Loucy (cell line): ENCODE data around the gene ZC3H18.

Experiments
- H2AFZ ChIP-seq: fragments of 200-600 bp; sonication (generic); 2 replicates; pipeline ENCODE4 v1.6.0; 2016; ENCODE audit warnings: antibody characterized with exemption, mild to moderate bottlenecking, low read length, moderate library complexity
- H3F3A ChIP-seq: fragments of 200-600 bp; 2 replicates; pipeline ENCODE4 v1.6.0; 2016; ENCODE audit warnings: antibody characterized with exemption, low read depth, mild to moderate bottlenecking
- H3K27me3 ChIP-seq: fragments of 200-600 bp; sonication (generic); 2 replicates; pipeline ENCODE4 v1.6.1; 2014; ENCODE audit warnings: low read length, mild to moderate bottlenecking; ENCODE audit not compliant: insufficient read depth, poor library complexity, severe bottlenecking
- H3K36me3 ChIP-seq: fragments of 200-600 bp; sonication (generic); 2 replicates; pipeline ENCODE4 v1.6.1; 2016; ENCODE audit warnings: low read length; ENCODE audit not compliant: insufficient read depth
- H3K4me1 ChIP-seq: fragments of 200-600 bp; sonication (generic); 2 replicates; pipeline ENCODE4 v1.5.1; 2014; ENCODE audit warnings: low read length, mild to moderate bottlenecking; ENCODE audit not compliant: insufficient read depth, poor library complexity, severe bottlenecking
- H3K4me2 ChIP-seq: fragments of 200-600 bp; sonication (generic); 2 replicates; pipeline ENCODE4 v1.6.0; 2014; ENCODE audit warnings: antibody characterized with exemption, low read length, low read depth, mild to moderate bottlenecking; ENCODE audit not compliant: poor library complexity, severe bottlenecking
- H3K4me3 ChIP-seq: fragments of 200-600 bp; sonication (generic); 2 replicates; pipeline ENCODE4 v1.5.1; 2014; ENCODE audit warnings: low read length, mild to moderate bottlenecking, mixed read lengths; ENCODE audit not compliant: poor library complexity, severe bottlenecking
- H3K79me2 ChIP-seq: fragments of 200-600 bp; sonication (generic); 2 replicates; pipeline ENCODE4 v1.6.1; 2014; ENCODE audit warnings: low read length; ENCODE audit not compliant: insufficient read depth
- H3K9ac ChIP-seq: fragments of 200-600 bp; sonication (generic); 2 replicates; pipeline ENCODE4 v1.6.0; 2014; ENCODE audit warnings: mild to moderate bottlenecking, low read depth, low read length, moderate library complexity; ENCODE audit not compliant: poor library complexity, severe bottlenecking
- H3K9me2 ChIP-seq: fragments of 200-600 bp; sonication (generic); replicated peaks from 2 replicates; pipeline ENCODE4 v1.6.1; 2016; ENCODE audit warnings: low read depth, low read length, mixed read lengths
- H3K9me3 ChIP-seq: fragments of 200-600 bp; sonication (generic); 2 replicates; pipeline ENCODE4 v1.6.1; 2014; ENCODE audit warnings: mild to moderate bottlenecking, antibody characterized with exemption, low read length, low read depth; ENCODE audit not compliant: insufficient read depth
- H4K20me1 ChIP-seq: fragments of 200-600 bp; sonication (generic); 2 replicates; pipeline ENCODE4 v1.6.0; 2014; ENCODE audit warnings: antibody characterized with exemption, low read length, mild to moderate bottlenecking; ENCODE audit not compliant: insufficient read depth, poor library complexity, severe bottlenecking
- EZH2phosphoT487 ChIP-seq: fragments of 200-600 bp; IDR thresholded peaks from 2 replicates; pipeline ENCODE4 v1.6.1; 2018; ENCODE audit warnings: antibody characterized with exemption, mild to moderate bottlenecking, moderate library complexity, borderline replicate concordance
- TF ChIP-seq, protein P1 (sequence below): fragments of 200-600 bp; sonication (generic); conservative IDR thresholded peaks from 2 replicates; pipeline ENCODE4 v1.5.1; 2014; ENCODE audit warnings: mild to moderate bottlenecking, antibody characterized with exemption, low read length

The ZC3H18 gene

DNA sequence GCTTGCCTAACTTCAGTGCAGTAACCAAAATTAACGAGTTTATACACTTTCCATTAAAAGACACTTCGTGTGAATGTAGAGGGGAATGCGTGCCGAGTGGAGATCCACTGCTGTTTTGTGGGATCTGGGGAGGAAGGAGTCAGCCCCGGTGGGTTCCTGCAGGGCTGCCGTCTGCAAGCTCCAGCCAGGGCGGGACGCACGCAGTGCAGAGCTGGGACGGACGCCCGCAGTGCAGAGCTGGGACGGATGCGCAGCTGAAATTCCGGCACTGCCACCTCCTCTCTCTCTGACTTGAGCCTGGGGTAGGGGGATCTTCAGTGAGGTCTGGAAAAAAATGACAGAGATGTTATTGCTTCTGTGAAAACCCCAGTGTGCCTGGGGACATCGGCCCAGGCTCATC lies 16.5 kb upstream of the ZC3H18 start:
- Histone ChIP-seq H3K36me3 (no peaks in the 10 kb centered on the region), H3K79me2 (no peaks in the 10 kb centered on the region), H3K4me1 (peaks cover 17% of the 10 kb centered on the region), H3K27me3 (no peaks in the 10 kb centered on the region), H3K4me2 (no peak overlapping the region), H3K9me3 (no peaks in the 10 kb centered on the region), H4K20me1 (no peaks in the 10 kb centered on the region), H3K4me3 (no peak overlapping the region), H3F3A (no peaks in the 10 kb centered on the region), H2AFZ (no peak overlapping the region), H3K9me2 (no peaks in the 10 kb centered on the region), H3K9ac (no peak overlapping the region)
- no peak for TF ChIP-seq EZH2phosphoT487
- TF ChIP-seq, protein P1, sequence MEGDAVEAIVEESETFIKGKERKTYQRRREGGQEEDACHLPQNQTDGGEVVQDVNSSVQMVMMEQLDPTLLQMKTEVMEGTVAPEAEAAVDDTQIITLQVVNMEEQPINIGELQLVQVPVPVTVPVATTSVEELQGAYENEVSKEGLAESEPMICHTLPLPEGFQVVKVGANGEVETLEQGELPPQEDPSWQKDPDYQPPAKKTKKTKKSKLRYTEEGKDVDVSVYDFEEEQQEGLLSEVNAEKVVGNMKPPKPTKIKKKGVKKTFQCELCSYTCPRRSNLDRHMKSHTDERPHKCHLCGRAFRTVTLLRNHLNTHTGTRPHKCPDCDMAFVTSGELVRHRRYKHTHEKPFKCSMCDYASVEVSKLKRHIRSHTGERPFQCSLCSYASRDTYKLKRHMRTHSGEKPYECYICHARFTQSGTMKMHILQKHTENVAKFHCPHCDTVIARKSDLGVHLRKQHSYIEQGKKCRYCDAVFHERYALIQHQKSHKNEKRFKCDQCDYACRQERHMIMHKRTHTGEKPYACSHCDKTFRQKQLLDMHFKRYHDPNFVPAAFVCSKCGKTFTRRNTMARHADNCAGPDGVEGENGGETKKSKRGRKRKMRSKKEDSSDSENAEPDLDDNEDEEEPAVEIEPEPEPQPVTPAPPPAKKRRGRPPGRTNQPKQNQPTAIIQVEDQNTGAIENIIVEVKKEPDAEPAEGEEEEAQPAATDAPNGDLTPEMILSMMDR: no peak

DNA sequence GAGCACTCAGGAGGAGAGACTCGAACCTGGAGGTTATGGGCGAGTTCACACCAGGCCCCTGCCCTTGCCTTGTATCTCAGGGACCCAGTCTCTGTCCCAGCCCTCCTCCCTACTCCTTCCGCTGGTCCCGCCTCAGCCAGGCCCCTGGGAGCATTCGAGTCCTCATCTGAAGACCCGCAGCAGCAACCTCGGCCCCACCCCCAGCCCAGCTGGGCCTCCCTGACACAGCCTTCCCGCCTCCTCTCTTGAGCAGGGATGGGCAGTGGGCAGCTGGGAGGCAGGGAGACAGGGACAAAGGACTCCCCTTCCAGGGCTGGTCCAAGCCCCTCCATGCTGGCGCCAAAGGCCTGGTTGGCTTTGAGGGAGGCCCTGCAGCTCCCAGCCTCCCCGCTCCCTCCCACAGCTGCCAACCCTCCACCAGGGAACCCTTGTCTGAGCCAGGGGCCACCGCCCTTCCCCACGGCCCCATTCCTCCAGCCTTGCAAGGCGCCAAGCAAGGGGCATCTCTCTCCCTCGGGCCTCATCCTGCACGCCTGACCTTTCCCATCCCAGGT lies 15.4 kb upstream of the ZC3H18 start:
- Histone ChIP-seq H4K20me1 (no peaks in the 10 kb centered on the region), H3K9me3 (no peaks in the 10 kb centered on the region), H3K36me3 (no peaks in the 10 kb centered on the region), H3K9me2 (no peaks in the 10 kb centered on the region), H3K27me3 (no peaks in the 10 kb centered on the region), H2AFZ (no peak overlapping the region), H3K9ac (no peak overlapping the region), H3K4me3 (no peak overlapping the region), H3F3A (no peaks in the 10 kb centered on the region), H3K4me1 (peaks cover 15% of the 10 kb centered on the region), H3K79me2 (no peaks in the 10 kb centered on the region), H3K4me2 (no peak overlapping the region)
- no peak for TF ChIP-seq EZH2phosphoT487
- TF ChIP-seq, protein P1: no peak

DNA sequence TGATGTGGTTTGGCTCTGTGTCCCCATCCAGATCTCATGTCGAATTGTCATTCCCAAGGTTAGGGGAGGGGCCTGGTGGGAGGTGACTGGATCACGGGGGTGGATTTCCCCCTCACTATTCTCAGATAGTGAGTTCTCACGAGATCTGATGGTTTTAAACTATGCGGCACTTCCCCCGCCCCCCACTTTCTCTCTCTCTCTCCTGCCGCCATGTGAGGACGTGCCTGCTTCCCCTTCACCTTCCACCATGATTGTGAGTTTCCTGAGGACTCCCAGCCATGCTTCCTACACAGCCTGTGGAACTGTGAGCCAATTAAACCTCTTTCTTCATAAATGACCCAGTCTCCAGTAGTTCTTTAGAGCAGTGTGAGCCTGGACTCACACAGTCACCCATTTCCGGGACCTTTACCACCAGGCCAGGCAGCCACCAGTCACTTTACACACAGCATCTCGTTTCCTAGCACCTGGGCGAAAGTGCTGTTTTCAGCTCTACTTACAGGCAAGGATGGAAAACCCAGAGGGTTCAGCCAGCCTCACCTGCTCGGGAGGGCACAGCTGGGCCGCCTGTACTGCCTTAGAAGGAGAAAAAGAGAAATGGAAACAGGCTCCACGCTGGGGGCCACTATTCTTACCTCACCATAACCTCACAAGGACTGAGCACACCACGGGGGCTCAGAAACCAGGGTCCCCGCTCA lies 13.8 kb upstream of the ZC3H18 start:
- Histone ChIP-seq H3K9me3 (no peaks in the 10 kb centered on the region), H3K4me1 (peaks cover 11% of the 10 kb centered on the region), H2AFZ (no peak overlapping the region), H3K79me2 (no peaks in the 10 kb centered on the region), H3K9me2 (no peaks in the 10 kb centered on the region), H3K9ac (no peak overlapping the region), H3K27me3 (no peaks in the 10 kb centered on the region), H3K4me2 (no peak overlapping the region), H3K4me3 (no peak overlapping the region), H3F3A (no peaks in the 10 kb centered on the region), H4K20me1 (no peaks in the 10 kb centered on the region), H3K36me3 (no peaks in the 10 kb centered on the region)
- no peak for TF ChIP-seq EZH2phosphoT487
- TF ChIP-seq, protein P1: no peak
